CD4-positive, alpha-beta T cell treated with Interleukin-12 subunit alpha and Interleukin-12 subunit beta, for 1 hour (primary cell): ENCODE data around the gene COG5.

Experiments used
- DNase-seq: peaks from one replicate; pipeline ENCODE4 v3.0.0-alpha.2; 2020

Gene COG5

GRCh38 chr7:107387573-107388219 is 176.0 kb downstream of the COG5 start:
- DNase-seq = no peak

- no peak for DNase-seq
Measured at GRCh38 chr7:107387128-107387527, 176.6 kb downstream of the COG5 start.

- DNase-seq = no peak
Measured at GRCh38 chr7:107386548-107387102, 177.1 kb downstream of the COG5 start.

GRCh38 chr7:107384025-107384424 is 179.7 kb downstream of the COG5 start:
- DNase-seq = no peak

DNA sequence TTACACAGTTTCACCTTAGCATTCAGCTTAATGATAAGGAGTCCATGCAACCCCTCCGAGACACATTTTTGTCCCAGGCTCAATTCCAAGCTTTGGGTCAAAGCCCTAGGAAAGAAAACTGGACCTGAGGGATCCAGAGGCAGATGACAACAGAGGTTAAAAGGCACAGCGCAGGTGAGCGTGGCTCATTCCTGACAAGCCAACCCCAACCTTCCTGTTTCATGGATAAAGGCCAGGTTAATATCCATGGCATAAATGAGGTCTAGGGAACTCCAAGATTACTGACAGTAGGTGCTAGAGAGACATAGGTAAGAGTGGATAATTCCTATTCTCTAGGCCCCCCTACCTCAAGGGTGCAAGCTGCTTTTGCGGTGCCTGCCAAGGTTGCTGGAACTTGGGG is 180.5 kb downstream of the COG5 start:
- no peak for DNase-seq

DNA sequence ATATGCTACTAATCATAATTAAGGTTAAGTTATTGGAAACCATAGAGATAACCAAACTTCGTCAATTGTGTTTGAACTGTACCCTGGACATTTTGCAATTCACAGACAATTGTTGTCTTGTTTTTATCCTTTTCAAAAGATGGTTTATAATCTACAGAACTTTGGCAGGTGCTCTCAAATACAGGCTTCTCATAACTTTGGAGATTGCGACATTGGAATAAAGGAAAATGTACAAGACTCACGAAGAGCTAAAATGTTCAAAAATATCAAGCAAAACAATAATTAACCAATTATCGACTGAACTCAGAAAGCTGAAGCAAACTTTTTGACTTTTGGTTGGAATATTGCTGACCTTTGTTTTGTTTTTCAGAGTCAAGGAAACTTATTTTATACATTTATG is 182.3 kb downstream of the COG5 start:
- no peak for DNase-seq

GRCh38 chr7:107373354-107373753 is 190.4 kb downstream of the COG5 start:
- no peak for DNase-seq

- no peak for DNase-seq
Measured at GRCh38 chr7:107372298-107372697, 191.4 kb downstream of the COG5 start.

- no peak for DNase-seq
Measured at GRCh38 chr7:107370816-107371215, 192.9 kb downstream of the COG5 start.

DNA sequence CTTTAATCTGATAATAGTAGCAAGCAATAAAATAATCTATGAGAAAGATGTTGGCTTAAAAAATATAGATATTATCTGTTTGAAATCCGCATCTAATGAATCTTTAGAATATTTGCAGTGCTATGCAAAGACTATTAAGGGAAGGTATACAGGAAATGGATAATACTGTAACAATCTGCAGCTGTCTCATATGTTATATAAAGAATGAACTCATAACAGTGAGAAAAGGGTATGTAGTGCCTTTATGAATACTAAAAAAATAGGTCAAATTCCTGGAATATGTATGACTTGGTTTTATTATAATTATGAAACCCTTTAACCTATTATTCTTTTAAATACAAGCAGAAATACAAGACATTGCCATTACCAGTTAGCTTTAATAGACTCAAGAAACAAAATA is 198.9 kb downstream of the COG5 start:
- DNase-seq = no peak

DNA sequence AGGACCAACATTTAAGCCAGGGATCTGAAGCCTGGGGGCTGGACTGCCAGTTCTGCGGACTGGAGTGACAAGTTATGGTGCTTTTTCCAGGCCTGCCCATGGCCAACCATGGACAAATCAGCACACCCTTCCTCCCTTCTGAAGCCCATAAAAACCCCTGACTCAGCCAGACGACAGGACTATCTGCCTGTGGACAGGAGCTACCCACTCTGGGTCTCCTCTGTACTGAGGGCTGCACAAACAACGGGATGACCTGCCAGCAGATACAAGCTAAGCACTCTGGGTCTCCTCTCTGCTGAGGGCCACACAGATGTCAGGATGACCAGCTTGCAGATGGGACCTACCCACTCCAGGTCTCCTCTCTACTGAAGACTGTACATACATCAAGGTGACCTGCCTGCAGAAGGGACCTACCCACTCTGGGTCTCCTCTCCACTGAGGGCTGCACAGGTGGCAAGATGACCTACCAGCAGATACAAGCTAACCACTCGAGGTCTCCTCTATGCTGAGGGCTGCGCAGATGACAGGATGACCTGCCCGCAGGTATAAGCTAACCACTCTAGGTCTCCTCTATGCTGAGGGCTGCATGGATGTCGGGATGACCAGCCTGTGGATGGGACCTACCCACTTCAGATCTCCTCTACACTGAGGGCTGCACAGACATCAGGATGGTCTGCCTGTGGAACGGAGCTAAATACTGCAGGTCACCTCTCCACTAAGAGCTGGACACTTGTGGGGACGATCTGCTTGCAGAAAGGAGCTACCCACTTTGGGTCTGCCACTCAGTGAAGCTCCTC is 204.0 kb downstream of the COG5 start:
- DNase-seq = no peak

DNA sequence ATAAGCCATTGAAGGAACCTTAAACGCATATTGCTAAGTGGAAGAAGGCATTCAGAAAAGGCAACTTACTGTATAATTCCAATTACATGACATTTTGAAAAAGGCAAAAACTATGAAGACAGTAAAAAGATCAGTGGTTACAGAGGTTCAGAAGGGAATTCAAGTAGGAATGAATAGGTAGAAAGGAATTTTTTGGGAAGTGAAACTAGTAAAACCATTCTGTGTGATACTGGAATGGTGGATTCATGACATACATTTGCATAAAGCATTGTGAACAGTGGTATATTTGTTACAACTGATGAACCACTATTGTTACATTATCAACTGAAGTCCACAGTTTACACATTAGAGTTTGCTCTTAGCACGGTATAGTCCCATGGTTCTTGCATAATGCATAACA is 208.1 kb downstream of the COG5 start:
- no peak for DNase-seq

DNA sequence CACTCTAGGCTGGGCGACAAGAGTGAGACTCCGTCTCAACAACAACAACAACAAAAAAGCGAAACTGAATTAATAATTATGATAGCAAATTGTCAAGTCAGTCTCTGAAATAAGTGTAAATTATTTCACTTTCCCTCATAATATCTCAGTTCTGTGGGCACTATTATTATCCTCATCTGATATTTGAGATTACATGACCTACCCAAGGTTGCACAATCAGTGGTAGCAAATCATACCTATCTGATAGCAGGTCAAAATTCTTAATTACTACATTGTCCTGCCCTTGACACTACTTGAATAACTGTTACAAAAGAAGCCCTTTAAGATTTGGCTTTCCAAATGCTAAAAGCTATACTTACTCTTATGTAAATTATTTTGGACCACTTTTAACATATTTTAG is 209.1 kb downstream of the COG5 start:
- no peak for DNase-seq

DNA sequence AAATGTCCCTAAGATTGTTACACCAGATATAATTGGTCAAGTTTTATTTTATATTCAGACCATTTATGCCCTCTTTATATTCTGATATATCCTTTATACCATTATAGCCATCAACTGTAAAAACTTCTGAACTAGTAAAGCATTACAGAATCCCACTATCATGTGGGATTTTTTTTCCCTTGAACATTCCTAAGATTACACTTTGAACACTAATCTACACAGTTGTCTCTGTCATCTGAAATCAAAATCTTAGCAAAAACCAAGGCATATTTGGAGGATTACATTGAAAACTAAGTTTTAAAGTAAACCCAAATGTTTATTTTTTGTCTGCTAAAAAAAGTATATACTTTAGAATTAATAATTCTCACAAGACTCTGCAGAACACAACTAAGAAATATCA is 210.0 kb downstream of the COG5 start:
- DNase-seq = no peak

DNA sequence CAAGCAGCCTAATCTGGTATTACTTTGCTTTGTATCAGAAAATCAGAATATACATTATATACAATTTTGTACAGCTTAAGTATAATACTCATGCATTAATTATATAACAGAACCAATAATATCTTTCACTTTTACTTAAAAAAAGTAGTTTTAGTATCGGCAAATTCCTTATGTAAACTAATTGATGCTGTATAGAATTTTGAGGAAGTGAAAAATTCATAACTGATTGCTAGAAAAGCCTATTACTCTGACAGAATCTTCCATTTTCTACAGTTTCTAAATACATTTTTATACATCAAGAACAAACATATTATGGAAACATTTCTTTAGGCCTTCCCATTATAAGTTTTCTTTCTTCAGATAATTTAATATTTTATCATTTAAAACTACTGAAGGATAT is 217.8 kb downstream of the COG5 start:
- no peak for DNase-seq

- DNase-seq = no peak
Measured at GRCh38 chr7:107344799-107345198, 218.9 kb downstream of the COG5 start.

DNA sequence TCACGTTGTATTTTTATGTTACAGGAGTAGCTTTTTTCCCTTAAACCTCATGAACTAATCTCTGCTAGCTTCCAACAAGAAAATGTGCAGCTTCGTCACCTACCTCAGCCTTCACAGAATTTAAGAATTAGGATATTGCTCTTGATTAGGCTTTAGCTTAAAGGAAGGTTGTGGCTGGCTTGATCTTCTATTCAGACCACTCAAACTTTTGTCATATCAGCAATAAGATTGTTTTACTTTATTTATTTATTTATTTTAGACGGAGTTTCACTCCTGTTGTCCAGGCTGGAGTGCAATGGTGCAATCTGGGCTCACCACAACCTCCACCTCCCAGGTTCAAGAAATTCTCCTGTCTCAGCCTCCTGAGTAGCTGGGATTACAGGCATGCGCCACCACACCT is 219.4 kb downstream of the COG5 start:
- DNase-seq = no peak

GRCh38 chr7:107338080-107338479 is 225.6 kb downstream of the COG5 start:
- DNase-seq = no peak

GRCh38 chr7:107332488-107333269 is 231.0 kb downstream of the COG5 start:
- no peak for DNase-seq

GRCh38 chr7:107330478-107330877 is 233.2 kb downstream of the COG5 start:
- no peak for DNase-seq

DNA sequence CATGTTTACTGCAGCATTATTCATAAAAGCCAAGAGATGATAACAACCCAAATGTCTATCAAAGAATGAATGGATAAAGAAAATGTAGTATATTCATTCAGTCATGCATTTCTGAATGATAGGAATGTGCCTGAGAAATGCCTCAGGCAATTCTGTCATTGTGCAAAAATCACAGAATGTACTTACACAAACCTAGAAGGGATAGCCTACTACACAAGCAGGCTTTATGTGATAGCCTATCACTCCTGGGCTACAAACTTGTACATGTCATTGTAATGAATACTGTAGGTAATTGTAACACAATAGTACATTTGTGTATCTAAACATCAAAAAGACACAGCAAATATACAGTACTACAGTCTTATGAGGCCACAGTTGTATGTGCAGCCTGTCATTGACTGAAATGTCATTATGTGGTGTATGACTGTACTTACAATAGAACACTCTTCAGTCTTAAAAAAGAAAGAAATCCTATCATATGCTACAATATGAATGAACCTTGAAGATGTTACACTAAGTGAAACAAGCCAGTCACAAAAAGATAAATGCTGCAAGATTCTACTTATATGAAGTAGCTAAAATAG is 235.6 kb downstream of the COG5 start:
- no peak for DNase-seq

GRCh38 chr7:107326061-107326460 is 237.7 kb downstream of the COG5 start:
- DNase-seq = no peak

DNA sequence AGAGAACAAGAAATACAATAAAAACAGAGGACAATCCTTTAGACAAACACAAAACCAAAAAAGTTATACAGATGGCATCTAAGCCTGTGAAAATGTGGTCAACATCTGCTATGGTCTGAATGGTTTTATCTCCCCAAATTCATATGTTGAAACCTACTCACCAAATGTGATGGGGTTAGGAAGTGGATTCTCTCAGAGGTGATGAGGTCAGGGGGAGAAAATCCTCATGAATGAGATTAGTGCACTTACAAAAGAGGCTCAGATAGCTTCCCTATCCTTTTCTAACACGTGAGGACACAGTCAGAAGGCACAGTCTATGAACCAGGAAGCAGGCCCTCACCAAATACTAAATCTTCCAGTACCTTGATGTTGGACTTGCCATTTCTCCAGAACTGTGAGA is 241.7 kb downstream of the COG5 start:
- DNase-seq = no peak
